ENCODE data around the gene GDF11.

GDF11 gene

DNA sequence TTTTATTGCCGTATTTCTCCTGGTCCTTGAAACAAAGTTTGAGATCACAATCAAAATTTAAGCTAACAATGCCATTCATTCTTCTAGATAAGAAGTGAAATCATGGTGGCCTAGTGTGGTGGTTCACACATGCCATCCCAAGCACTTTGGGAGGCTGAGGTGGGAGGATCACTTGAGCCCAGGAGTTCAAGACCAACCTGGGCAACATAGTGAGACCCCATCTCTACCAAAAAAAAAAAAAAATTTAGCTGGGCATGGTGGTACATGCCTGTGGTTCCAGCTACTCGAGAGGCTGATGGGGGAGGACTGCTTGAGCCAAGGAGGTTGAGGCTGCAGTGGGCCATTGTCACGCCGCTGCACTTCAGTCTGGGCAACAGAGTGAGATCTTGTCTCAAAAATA is 24.2 kb downstream of the GDF11 start:
- DNase-seq (ENCODE audit: low read depth), result no peak
- in situ Hi-C loops (cut with HindIII; ENCODE audit: low sequenced_read_pairs), result no loop called here

DNA sequence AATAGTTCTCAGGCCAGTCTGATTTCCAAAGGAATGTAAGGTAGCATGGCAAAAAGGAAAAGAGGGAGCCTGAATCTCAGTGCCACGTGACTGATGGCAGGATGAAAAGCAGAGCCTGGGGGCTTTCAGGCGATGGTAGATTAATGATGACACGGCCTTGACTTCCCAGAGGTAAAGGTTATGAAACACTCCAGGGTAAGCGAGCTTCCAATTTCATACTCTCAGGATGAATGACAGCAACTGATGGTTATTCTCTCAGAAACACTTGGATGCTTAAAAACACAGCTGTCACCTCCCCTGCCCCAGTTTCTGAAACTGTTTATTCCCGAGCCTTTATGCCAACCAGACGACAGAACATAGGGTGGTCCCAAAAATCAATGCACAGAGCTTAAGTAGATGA is 28.8 kb downstream of the GDF11 start:
- no peak for DNase-seq (ENCODE audit: low read depth)
- in situ Hi-C loops (cut with HindIII; ENCODE audit: low sequenced_read_pairs), result no loop called here
- no peak overlapping the region for H3K4me3 ChIP-seq (ENCODE audit: low read depth, low read length)
- TF ChIP-seq, protein P1, sequence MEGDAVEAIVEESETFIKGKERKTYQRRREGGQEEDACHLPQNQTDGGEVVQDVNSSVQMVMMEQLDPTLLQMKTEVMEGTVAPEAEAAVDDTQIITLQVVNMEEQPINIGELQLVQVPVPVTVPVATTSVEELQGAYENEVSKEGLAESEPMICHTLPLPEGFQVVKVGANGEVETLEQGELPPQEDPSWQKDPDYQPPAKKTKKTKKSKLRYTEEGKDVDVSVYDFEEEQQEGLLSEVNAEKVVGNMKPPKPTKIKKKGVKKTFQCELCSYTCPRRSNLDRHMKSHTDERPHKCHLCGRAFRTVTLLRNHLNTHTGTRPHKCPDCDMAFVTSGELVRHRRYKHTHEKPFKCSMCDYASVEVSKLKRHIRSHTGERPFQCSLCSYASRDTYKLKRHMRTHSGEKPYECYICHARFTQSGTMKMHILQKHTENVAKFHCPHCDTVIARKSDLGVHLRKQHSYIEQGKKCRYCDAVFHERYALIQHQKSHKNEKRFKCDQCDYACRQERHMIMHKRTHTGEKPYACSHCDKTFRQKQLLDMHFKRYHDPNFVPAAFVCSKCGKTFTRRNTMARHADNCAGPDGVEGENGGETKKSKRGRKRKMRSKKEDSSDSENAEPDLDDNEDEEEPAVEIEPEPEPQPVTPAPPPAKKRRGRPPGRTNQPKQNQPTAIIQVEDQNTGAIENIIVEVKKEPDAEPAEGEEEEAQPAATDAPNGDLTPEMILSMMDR (IDR thresholded peaks at IDR 0.05; ENCODE audit: low read depth, low read length, missing control alignments), result no peak

More for the DNA sequence above, 24.2 kb downstream of the GDF11 start:
- TF ChIP-seq, protein P1 (IDR thresholded peaks at IDR 0.05; ENCODE audit: low read depth, low read length, missing control alignments), result no peak
- no peak overlapping the region for H3K4me3 ChIP-seq (ENCODE audit: low read depth, low read length)

DNA sequence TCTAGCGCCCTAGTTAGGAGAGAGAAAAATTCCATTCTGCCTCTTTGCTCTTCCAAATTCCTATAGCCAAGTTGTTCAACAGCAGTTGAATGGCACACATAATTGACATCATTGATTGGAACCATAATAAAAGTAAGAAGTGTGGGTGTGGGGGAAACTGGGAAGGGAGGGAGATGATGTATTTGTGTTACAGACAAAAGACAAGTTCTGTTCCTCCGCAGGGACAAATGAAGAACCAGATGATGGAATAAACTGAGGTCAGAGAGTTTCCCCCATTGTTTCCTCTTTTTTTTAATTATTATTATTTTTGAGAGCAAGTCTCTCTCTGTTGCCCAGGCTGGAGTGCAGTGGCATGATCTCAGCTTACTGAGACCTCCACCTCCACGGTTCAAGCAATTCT is 34.9 kb downstream of the GDF11 start:
- no peak overlapping the region for H3K4me3 ChIP-seq (ENCODE audit: low read depth, low read length)
- no peak for DNase-seq (ENCODE audit: low read depth)
- TF ChIP-seq, protein P1 (IDR thresholded peaks at IDR 0.05; ENCODE audit: low read depth, low read length, missing control alignments), result no peak
- in situ Hi-C loops (cut with HindIII; ENCODE audit: low sequenced_read_pairs), result no loop called here

DNA sequence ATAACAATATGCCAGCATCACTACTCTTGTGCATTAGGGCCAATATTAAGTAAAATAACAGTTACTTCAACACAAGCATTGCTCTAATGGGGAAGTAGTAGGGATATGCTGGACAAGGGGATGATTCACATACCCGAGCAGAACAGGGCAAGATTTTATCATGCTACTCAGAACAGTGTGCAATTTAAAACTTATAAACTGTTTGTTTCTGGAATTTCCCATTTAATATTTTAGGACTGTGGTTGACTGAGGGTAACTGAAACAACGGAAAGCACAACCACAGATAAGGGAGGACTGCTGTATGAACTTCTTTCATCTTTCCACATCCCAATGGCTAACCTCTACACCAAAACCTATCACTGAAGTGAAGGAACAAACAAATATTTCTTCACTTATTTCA is 37.8 kb downstream of the GDF11 start:
- TF ChIP-seq, protein P1 (IDR thresholded peaks at IDR 0.05; ENCODE audit: low read depth, low read length, missing control alignments), result no peak
- in situ Hi-C loops (cut with HindIII; ENCODE audit: low sequenced_read_pairs), result no loop called here

DNA sequence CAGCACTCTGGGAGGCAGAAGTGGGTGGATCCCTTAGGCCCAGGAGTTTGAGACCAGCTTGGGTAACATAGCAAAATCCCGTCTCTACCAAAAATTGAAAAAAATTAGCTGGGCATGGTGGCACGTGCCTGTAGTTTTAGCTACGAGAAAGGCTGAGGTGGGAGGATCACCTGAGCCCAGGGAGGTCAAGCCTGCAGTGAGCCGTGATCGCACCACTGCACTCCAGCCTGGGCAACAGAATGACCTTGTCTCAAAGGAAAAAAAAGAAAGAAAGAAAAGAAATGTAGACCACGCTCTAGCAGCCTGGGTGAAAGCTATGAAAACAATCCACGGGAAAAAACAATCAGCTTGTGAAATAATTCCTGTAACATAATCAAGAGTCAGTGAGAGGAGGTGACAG is 45.6 kb downstream of the GDF11 start:
- in situ Hi-C loops (cut with HindIII; ENCODE audit: low sequenced_read_pairs), result no loop called here

More for the DNA sequence above, 37.8 kb downstream of the GDF11 start:
- no peak for DNase-seq (ENCODE audit: low read depth)
- no peak overlapping the region for H3K4me3 ChIP-seq (ENCODE audit: low read depth, low read length)

DNA sequence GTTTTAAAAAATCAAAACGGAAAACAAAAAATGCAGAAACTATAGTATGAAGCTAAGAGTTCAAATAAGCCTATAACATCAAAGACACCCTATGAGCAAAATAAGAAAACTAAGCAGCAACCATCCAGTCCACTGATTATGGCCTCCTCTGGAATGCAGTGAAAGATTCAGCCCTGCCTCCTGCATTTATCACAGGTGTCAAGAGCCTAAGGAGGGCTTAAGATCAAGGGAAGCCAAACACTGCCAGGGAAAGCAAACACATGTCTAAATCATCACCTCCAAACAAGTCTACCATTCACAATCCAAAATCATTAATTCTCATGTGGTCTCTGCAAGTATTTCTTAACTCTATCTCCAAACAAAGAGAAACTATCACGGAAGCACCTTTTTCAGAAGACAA is 46.2 kb downstream of the GDF11 start:
- in situ Hi-C loops (cut with HindIII; ENCODE audit: low sequenced_read_pairs), result no loop called here
- H3K4me3 ChIP-seq (ENCODE audit: low read depth, low read length), result no peak overlapping the region
- no peak for DNase-seq (ENCODE audit: low read depth)
- TF ChIP-seq, protein P1 (IDR thresholded peaks at IDR 0.05; ENCODE audit: low read depth, low read length, missing control alignments), result no peak

More for the DNA sequence above, 45.6 kb downstream of the GDF11 start:
- TF ChIP-seq, protein P1 (IDR thresholded peaks at IDR 0.05; ENCODE audit: low read depth, low read length, missing control alignments), result no peak
- no peak for DNase-seq (ENCODE audit: low read depth)
- H3K4me3 ChIP-seq (ENCODE audit: low read depth, low read length), result no peak overlapping the region

DNA sequence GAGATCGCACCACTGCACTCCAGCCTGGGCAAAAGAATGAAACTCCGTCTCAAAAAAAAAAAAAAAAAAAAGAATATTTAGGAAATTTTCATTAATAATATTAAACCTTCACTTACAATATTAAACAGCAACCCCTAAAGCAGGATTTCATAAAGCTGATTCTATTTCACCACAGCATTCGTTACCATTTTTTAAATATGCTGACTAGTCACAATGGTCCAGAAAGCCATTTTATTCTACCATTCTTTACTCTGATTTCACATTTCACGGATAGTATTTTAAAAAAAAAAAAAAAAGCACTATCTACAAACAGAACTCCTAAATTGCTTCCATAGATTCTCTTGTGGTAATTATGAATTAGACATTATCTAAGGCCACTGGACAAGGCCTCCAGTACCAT is 47.0 kb downstream of the GDF11 start:
- in situ Hi-C loops (cut with HindIII; ENCODE audit: low sequenced_read_pairs), result no loop called here
- TF ChIP-seq, protein P1 (IDR thresholded peaks at IDR 0.05; ENCODE audit: low read depth, low read length, missing control alignments), result no peak
- no peak overlapping the region for H3K4me3 ChIP-seq (ENCODE audit: low read depth, low read length)
- DNase-seq (ENCODE audit: low read depth), result no peak
